Measurements from ENCODE around the gene RASGEF1C. TPM values are rescaled to one million over a fixed set of nuclear protein-coding genes. Genes with fewer than 3 reads are reported as not detected.

Gene RASGEF1C
- total and polyA plus RNA-seq, 2 of the 13 experiments (the other 11 are each of a cell fraction or from before 2014, with no cell fraction given): not detected

- TF ChIP-seq SMARCE1 (IDR thresholded peaks at IDR 0.05; ENCODE audit: borderline replicate concordance) (no peak), RFX1 (IDR thresholded peaks at IDR 0.05) (no peak)
Observed at GRCh38 chr5:180140079-180140554, 68.9 kb downstream of the RASGEF1C start (continued).

- Histone ChIP-seq H3K79me2 (ENCODE audit: insufficient read depth, low read length) (no peaks in the 10 kb centered on the region), H3K4me2 (ENCODE audit: low read depth, low read length) (no peak overlapping the region), H4K20me1 (ENCODE audit: insufficient read depth, low read length) (no peaks in the 10 kb centered on the region), H3K27ac (ENCODE audit: extremely low read length, insufficient read depth, low read length) (no peak overlapping the region), H3K27me3 (ENCODE audit: control insufficient read depth in 1 of 2, insufficient read depth in 2 of 2, low read length in 2 of 2) (peaks cover 10 to 65% of the 10 kb centered on the region in 2 experiments; a peak in 4 of 5 replicates), H2AFZ (ENCODE audit: low read length) (no peak overlapping the region), H3K36me3 (replicated peaks in 1 of 2; ENCODE audit: control insufficient read depth in 1 of 2, insufficient read depth in 2 of 2, low read length in 2 of 2) (no peaks in the 10 kb centered on the region), H3K9me3 (ENCODE audit: low read length) (no peaks in the 10 kb centered on the region), H3K4me3 (replicated peaks in 1 of 3; ENCODE audit: insufficient read depth in 1 of 3, low read depth in 2 of 3, low read length in 3 of 3) (no peak overlapping the region), H3K9ac (ENCODE audit: insufficient read depth, low read depth, low read length) (no peak overlapping the region), H3K4me1 (ENCODE audit: insufficient read depth, low read length) (no peaks in the 10 kb centered on the region)
- ChIA-PET POLR2A (no interaction called here), CTCF (ENCODE audit: low intra/inter-chr PET ratio, low total read pairs) (no interaction called here)
- 12% methylated on average over 4 of the region's 6 CpGs for WGBS (ENCODE audit: low lambda C conversion rate)
- BruUV-seq (replicated peaks): no TSS peak
- TF ChIP-seq, protein P1, sequence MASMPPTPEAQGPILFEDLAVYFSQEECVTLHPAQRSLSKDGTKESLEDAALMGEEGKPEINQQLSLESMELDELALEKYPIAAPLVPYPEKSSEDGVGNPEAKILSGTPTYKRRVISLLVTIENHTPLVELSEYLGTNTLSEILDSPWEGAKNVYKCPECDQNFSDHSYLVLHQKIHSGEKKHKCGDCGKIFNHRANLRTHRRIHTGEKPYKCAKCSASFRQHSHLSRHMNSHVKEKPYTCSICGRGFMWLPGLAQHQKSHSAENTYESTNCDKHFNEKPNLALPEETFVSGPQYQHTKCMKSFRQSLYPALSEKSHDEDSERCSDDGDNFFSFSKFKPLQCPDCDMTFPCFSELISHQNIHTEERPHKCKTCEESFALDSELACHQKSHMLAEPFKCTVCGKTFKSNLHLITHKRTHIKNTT (CRISPR knock-in tag; IDR thresholded peaks at IDR 0.05): no peak
- TF ChIP-seq, protein P2, sequence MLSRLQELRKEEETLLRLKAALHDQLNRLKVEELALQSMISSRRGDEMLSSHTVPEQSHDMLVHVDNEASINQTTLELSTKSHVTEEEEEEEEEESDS (CRISPR knock-in tag; IDR thresholded peaks at IDR 0.05; ENCODE audit: borderline replicate concordance): no peak
- no peak for TF ChIP-seq SRSF1 (optimal IDR thresholded peaks at IDR 0.05; ENCODE audit: low read depth, low read length)
- no peak for TF ChIP-seq ZBTB1 (CRISPR knock-in tag; IDR thresholded peaks at IDR 0.05; ENCODE audit: borderline replicate concordance)
- no peak for TF ChIP-seq CBX2 (IDR thresholded peaks at IDR 0.05; ENCODE audit: low read depth, low read length)
- no peak for TF ChIP-seq CBX2 (CRISPR knock-in tag; IDR thresholded peaks at IDR 0.05; ENCODE audit: low read depth)
- no peak for TF ChIP-seq GTF3A (CRISPR knock-in tag; conservative IDR thresholded peaks at IDR 0.05)
- no peak for TF ChIP-seq ZNF746 (CRISPR knock-in tag; IDR thresholded peaks at IDR 0.05)
- TF ChIP-seq, protein P3, sequence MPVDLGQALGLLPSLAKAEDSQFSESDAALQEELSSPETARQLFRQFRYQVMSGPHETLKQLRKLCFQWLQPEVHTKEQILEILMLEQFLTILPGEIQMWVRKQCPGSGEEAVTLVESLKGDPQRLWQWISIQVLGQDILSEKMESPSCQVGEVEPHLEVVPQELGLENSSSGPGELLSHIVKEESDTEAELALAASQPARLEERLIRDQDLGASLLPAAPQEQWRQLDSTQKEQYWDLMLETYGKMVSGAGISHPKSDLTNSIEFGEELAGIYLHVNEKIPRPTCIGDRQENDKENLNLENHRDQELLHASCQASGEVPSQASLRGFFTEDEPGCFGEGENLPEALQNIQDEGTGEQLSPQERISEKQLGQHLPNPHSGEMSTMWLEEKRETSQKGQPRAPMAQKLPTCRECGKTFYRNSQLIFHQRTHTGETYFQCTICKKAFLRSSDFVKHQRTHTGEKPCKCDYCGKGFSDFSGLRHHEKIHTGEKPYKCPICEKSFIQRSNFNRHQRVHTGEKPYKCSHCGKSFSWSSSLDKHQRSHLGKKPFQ (CRISPR knock-in tag; IDR thresholded peaks at IDR 0.05; ENCODE audit: insufficient replicate concordance): no peak
- DNase-seq (ENCODE audit: low spot score) (no peak), FAIRE-seq (no peak), ATAC-seq (no peak)
- in situ Hi-C loops (cut with HindIII; ENCODE audit: extremely low pct_ligation_motif_present, low pct_unique_long_range_greater_than_20kb): no loop called here
- intact Hi-C loops (cut with micrococcal nuclease; ENCODE audit: unreplicated experiment): no loop called here
Observed at GRCh38 chr5:180139731-180140055, 69.3 kb downstream of the RASGEF1C start.
